SU-DHL-6 (cell line): ENCODE data around the gene S100B.

ENCODE experiments used
- H2AFZ ChIP-seq: fragments of 200-600 bp; sonication (generic); 2 replicates; pipeline ENCODE4 v1.6.1; 2014; ENCODE audit warnings: low read depth, mild to moderate bottlenecking, moderate library complexity, mixed read lengths, antibody characterized with exemption, low read length; ENCODE audit not compliant: severe bottlenecking
- H3F3A ChIP-seq: fragments of 200-600 bp; shearing (Covaris generic); 2 replicates; pipeline ENCODE4 v1.6.0; 2016; ENCODE audit warnings: antibody characterized with exemption, mild to moderate bottlenecking; ENCODE audit not compliant: insufficient read depth
- H3K27ac ChIP-seq: fragments of 200-600 bp; sonication (generic); 2 replicates; pipeline ENCODE4 v1.5.1; 2016; ENCODE audit warnings: low read depth, mild to moderate bottlenecking, low read length, moderate library complexity, mixed read lengths
- H3K27me3 ChIP-seq: fragments of 200-600 bp; sonication (generic), shearing (Covaris generic); 2 replicates; pipeline ENCODE4 v1.6.0; 2014; ENCODE audit warnings: mild to moderate bottlenecking, low read length
- H3K36me3 ChIP-seq: fragments of 200-600 bp; sonication (generic); 2 replicates; pipeline ENCODE4 v1.6.1; 2014; ENCODE audit warnings: mild to moderate bottlenecking, low read length, mixed read lengths
- H3K4me2 ChIP-seq: fragments of 300-600, 200-600 bp; shearing (Covaris generic), sonication (generic); 2 replicates; pipeline ENCODE4 v1.6.0; 2014; ENCODE audit warnings: low read length, low read depth, mild to moderate bottlenecking; ENCODE audit not compliant: poor library complexity, severe bottlenecking
- H3K4me3 ChIP-seq: fragments of 200-600 bp; sonication (generic); 2 replicates; pipeline ENCODE4 v1.5.1; 2014; ENCODE audit warnings: antibody characterized with exemption, low read length, mild to moderate bottlenecking, mixed read lengths; ENCODE audit not compliant: insufficient read depth, poor library complexity, severe bottlenecking
- H3K79me2 ChIP-seq: fragments of 200-600 bp; sonication (generic); 2 replicates; pipeline ENCODE4 v1.6.1; 2014; ENCODE audit warnings: mild to moderate bottlenecking, low read length, moderate library complexity; ENCODE audit not compliant: insufficient read depth
- H3K9ac ChIP-seq: fragments of 200-600 bp; sonication (generic); 2 replicates; pipeline ENCODE4 v1.7.0; 2014; ENCODE audit warnings: mild to moderate bottlenecking, low read length
- H3K9me2 ChIP-seq: fragments of 200-600 bp; sonication (generic); replicated peaks from 2 replicates; pipeline ENCODE4 v1.6.1; 2014; ENCODE audit warnings: low read length; ENCODE audit not compliant: insufficient read depth
- H3K9me3 ChIP-seq: fragments of 200-600 bp; sonication (generic); 2 replicates; pipeline ENCODE4 v1.6.1; 2014; ENCODE audit warnings: low read length, mixed read lengths; ENCODE audit not compliant: insufficient read depth
- H4K20me1 ChIP-seq: fragments of 200-600 bp; sonication (generic); 2 replicates; pipeline ENCODE4 v1.6.1; 2014; ENCODE audit warnings: low read depth, mild to moderate bottlenecking, antibody characterized with exemption, low read length, moderate library complexity, mixed read lengths
- EZH2phosphoT487 ChIP-seq: fragments of 200-600 bp; sonication (generic), shearing (Covaris generic); conservative IDR thresholded peaks from 2 replicates; pipeline ENCODE4 v1.6.1; 2018; ENCODE audit warnings: mild to moderate bottlenecking, antibody characterized with exemption, low read length, moderate library complexity, mixed read lengths
- TF ChIP-seq, protein P1 (sequence below): fragments of 200-600 bp; sonication (generic); IDR thresholded peaks from one replicate; pipeline ENCODE4 v1.5.1; 2017; ENCODE audit warnings: antibody characterized with exemption, mild to moderate bottlenecking, low read length, moderate library complexity; ENCODE audit not compliant: insufficient read depth, poor library complexity, severe bottlenecking

S100B gene

DNA sequence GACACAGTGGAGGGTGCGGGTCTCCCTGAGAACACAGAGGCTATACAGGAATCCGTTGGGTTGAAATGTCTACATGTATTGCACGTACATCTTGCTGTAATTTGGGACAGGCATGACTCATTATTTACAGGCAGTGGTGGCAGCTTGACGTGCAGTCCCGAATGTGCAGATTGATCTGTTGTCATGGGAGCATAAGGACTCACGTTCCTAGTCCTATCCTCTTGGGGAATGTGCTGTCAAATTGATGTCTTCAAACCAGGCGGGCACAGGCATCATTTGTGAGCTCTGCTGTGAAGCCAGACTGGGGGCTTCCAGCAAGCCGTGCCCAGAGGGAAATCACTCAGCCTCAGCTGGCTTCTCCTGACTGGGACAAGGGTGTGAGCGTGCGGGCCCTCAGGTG, 40.5 kb downstream of the S100B start:
- Histone ChIP-seq H3K4me2 (no peak overlapping the region), H3K27ac (no peak overlapping the region), H2AFZ (no peak overlapping the region), H3K79me2 (no peaks in the 10 kb centered on the region), H3F3A (no peaks in the 10 kb centered on the region), H3K9me2 (no peaks in the 10 kb centered on the region), H4K20me1 (no peaks in the 10 kb centered on the region), H3K27me3 (no peaks in the 10 kb centered on the region), H3K9ac (no peak overlapping the region), H3K4me3 (no peak overlapping the region), H3K36me3 (no peaks in the 10 kb centered on the region), H3K9me3 (no peaks in the 10 kb centered on the region)
- no peak for TF ChIP-seq EZH2phosphoT487
- TF ChIP-seq, protein P1, sequence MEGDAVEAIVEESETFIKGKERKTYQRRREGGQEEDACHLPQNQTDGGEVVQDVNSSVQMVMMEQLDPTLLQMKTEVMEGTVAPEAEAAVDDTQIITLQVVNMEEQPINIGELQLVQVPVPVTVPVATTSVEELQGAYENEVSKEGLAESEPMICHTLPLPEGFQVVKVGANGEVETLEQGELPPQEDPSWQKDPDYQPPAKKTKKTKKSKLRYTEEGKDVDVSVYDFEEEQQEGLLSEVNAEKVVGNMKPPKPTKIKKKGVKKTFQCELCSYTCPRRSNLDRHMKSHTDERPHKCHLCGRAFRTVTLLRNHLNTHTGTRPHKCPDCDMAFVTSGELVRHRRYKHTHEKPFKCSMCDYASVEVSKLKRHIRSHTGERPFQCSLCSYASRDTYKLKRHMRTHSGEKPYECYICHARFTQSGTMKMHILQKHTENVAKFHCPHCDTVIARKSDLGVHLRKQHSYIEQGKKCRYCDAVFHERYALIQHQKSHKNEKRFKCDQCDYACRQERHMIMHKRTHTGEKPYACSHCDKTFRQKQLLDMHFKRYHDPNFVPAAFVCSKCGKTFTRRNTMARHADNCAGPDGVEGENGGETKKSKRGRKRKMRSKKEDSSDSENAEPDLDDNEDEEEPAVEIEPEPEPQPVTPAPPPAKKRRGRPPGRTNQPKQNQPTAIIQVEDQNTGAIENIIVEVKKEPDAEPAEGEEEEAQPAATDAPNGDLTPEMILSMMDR, result no peak

DNA sequence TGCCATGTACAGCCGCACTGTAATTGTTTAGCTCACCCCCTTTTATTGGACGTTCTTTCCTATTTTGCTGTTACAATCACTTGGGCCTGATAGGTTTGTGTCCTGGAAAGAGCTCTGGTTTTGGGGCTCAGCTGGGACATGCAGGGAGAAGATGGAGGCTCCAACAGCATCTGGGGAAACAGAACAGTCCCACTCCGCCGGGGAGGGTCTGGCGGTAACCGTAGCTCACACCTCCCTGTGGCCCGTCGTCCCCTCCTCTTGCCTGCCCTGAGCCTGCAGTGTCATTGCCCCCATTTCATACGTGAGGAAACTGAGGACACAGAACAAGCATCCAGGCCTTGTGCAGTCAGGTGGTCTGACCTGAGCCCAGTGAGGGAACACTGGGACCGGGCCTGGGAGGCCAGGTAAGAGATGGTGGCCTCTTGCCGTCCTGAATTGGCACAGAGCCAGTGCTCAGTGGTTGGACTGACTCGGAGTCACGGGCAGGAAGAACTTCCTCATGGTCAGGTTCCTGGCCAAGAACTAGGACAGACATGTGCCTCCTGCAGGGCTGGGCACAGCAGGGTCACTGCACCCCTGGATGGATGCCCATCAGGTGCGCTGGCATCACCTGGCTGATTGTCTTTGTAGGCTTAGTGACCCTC, 41.8 kb downstream of the S100B start:
- no peak for TF ChIP-seq EZH2phosphoT487
- TF ChIP-seq, protein P1, result no peak
- H3K36me3 ChIP-seq, result no peaks in the 10 kb centered on the region
- H3K27ac ChIP-seq, result no peak overlapping the region
- H3F3A ChIP-seq, result no peaks in the 10 kb centered on the region
- H3K79me2 ChIP-seq, result no peaks in the 10 kb centered on the region
- no peaks in the 10 kb centered on the region for H3K9me3 ChIP-seq
- H3K9ac ChIP-seq, result no peak overlapping the region
- no peak overlapping the region for H2AFZ ChIP-seq
- no peak overlapping the region for H3K4me2 ChIP-seq
- H4K20me1 ChIP-seq, result no peaks in the 10 kb centered on the region
- H3K4me3 ChIP-seq, result no peak overlapping the region
- no peaks in the 10 kb centered on the region for H3K9me2 ChIP-seq
- no peaks in the 10 kb centered on the region for H3K27me3 ChIP-seq

DNA sequence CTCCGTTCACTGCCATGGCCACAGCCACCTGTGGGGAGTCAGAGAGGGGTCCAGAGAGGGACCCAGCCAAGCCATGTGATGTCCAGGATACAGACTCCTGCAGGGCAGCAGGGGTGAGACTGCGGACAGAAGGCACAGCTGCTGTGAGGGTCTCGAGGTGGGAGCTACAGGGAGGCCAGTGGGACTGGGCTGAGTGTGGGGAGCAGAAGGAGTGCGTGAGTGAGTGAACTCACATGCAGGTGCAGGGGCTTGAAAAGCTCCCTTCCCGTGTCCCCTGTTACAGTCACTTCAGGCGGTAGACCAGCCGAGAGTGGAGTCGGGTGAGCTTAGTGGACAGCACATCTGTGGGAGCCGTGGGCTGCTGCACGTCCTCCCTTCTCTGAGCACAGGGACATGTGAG, 42.4 kb downstream of the S100B start:
- Histone ChIP-seq H3K9me3 (no peaks in the 10 kb centered on the region), H3K9ac (no peak overlapping the region), H3K4me2 (no peak overlapping the region), H4K20me1 (no peaks in the 10 kb centered on the region), H3K27ac (no peak overlapping the region), H3K4me3 (no peak overlapping the region), H3F3A (no peaks in the 10 kb centered on the region), H3K9me2 (no peaks in the 10 kb centered on the region), H2AFZ (no peak overlapping the region), H3K36me3 (no peaks in the 10 kb centered on the region), H3K79me2 (no peaks in the 10 kb centered on the region), H3K27me3 (no peaks in the 10 kb centered on the region)
- TF ChIP-seq EZH2phosphoT487, result no peak
- TF ChIP-seq, protein P1, result no peak
